Coronary artery (tissue), 2 donors: Measurements from ENCODE around the gene LHX2.
"Not testable (repeated sequence)": the region's sequence is repeated elsewhere in the genome, so short reads cannot be mapped to it uniquely, and the experiment has no call there.

Source experiments
- DNase-seq: peaks from one replicate; pipeline ENCODE4 v3.0.0-alpha.2; 2017; ENCODE audit warnings: low spot score
- H3K27ac ChIP-seq, 2 donors: fragments of 200-600 bp; sonication (generic); one replicate each; pipeline ENCODE4 v1.5.1; 2016 to 2019
- H3K4me3 ChIP-seq: fragments of 200-600 bp; sonication (generic); 2 replicates; pipeline ENCODE4 v1.5.1; 2016; ENCODE audit warnings: mild to moderate bottlenecking, moderate library complexity
- CTCF ChIP-seq: fragments of 200-600 bp; sonication (generic); IDR thresholded peaks from one replicate; pipeline ENCODE4 v1.5.1; 2019; ENCODE audit warnings: antibody characterized with exemption

The LHX2 gene

GRCh38 chr9:123974471-123974870 is 37.1 kb upstream of the LHX2 start:
- DNase-seq: no peak
- Histone ChIP-seq H3K27ac (no peak overlapping the region), H3K4me3 (no peak overlapping the region)
- no peak for TF ChIP-seq CTCF

GRCh38 chr9:123975871-123976270 is 35.7 kb upstream of the LHX2 start:
- no peak overlapping the region for H3K27ac ChIP-seq
- no peak for TF ChIP-seq CTCF
- no peak for DNase-seq
- H3K4me3 ChIP-seq: no peak overlapping the region

GRCh38 chr9:123976579-123976978 is 35.0 kb upstream of the LHX2 start:
- H3K4me3 ChIP-seq: not testable (repeated sequence)

DNA sequence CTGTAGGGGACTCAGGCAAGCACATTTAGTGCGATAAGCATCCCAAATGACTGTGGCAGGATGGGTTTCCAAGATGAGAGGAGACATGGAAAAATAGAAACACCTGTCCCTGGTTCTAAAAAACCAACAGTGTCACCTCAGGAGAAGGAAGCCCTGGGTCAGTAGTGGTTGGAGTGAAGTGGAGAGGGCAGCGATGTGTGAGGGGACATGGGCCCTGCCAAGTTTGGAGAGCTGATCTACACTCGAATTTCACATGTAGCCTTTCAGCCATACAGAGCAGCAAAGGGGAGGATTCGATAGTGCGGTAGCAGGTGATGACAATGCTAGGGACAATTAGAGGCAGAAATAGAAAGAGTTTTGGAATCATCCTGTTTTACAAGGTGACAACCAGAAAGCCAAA is 32.6 kb upstream of the LHX2 start:
- H3K4me3 ChIP-seq: no peak overlapping the region
- no peak for TF ChIP-seq CTCF
- no peak overlapping the region for H3K27ac ChIP-seq
- DNase-seq: no peak

More at GRCh38 chr9:123976579-123976978, 35.0 kb upstream of the LHX2 start:
- DNase-seq, H3K27ac ChIP-seq: not testable (repeated sequence)

DNA sequence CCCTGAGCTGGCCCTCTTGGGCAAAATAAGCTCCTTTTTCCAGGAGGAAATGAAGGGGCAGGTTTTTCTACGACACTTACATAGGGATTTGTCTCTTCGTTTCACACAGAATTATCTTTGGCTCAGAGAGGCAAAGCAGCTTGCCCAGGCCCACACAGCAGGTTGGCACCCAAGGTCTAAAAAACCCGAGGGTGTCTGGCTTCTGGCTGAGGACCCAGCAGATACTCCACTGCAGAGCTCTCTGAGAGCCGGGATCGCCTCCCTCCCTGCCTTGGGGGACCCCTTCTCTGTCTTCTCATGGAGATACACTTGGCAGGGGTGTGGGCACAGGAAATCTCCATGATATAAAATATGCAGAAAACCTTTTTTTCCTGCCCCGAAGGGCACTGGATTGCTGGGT is 29.0 kb upstream of the LHX2 start:
- no peak for TF ChIP-seq CTCF
- H3K4me3 ChIP-seq: no peak overlapping the region

DNA sequence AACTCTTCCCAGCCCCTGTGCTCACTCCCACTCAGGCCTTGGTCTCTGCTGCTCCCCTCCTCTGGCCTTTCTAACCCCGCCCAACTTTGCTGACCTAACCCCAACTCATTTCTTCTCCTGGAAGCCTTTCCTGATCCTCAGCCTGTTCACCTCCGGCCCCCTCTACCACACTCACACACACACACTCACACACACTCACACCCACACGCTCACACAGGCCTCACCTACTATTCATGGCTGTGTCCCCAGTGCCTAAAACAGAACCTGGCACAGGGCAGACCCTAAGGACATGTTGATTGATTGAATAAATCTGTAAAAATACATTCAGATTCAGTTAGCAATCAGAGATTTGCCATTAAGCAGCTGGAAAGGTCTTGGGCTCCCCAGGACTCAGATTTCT is 28.5 kb upstream of the LHX2 start:
- H3K4me3 ChIP-seq: no peak overlapping the region
- no peak for TF ChIP-seq CTCF
- DNase-seq: no peak
- no peak overlapping the region for H3K27ac ChIP-seq

More for the DNA sequence above, 29.0 kb upstream of the LHX2 start:
- DNase-seq: no peak
- H3K27ac ChIP-seq: no peak overlapping the region

GRCh38 chr9:123984802-123985201 is 26.8 kb upstream of the LHX2 start:
- TF ChIP-seq CTCF: no peak
- no peak for DNase-seq
- no peak overlapping the region for H3K4me3 ChIP-seq
- no peak overlapping the region for H3K27ac ChIP-seq

- no peak for DNase-seq
- Histone ChIP-seq H3K27ac (no peak overlapping the region), H3K4me3 (no peak overlapping the region)
- TF ChIP-seq CTCF: no peak
These were observed 25.7 kb upstream of the LHX2 start for GRCh38 chr9:123985869-123986268.
